Endothelial cell of umbilical vein (primary cell): ENCODE results near the gene SLC11A1. TPM values are rescaled to one million over a fixed set of nuclear protein-coding genes. Genes with fewer than 3 reads are reported as not detected.

Experiments
- BruUV-seq: library from RNA; stranded (reverse); fragments of 400-500 nt; replicated peaks from 2 replicates; lab custom pipeline; 2021; lab: Mats Ljungman, UMichigan
- CTCF ChIA-PET: fragments of 300-600, 350-600 bp; sonication (Branson Sonifier 250); formaldehyde crosslinking; loops from one replicate; lab custom pipeline; 2021; ENCODE audit warnings: antibody characterized with exemption, inconsistent platforms; lab: Charles Lee
- POLR2A ChIA-PET: fragments of 300-600, 350-600 bp; sonication (Branson Sonifier 250); formaldehyde crosslinking; loops from one replicate; lab custom pipeline; 2021; ENCODE audit warnings: antibody characterized with exemption, inconsistent platforms; lab: Charles Lee
- DNase-seq: peaks from one replicate; pipeline ENCODE4 v3.0.0-alpha.2; 2011; ENCODE audit warnings: low read depth, low spot score
- FAIRE-seq: peaks from 2 replicates; lab custom pipeline; 2011; peaks lifted over from hg19 to GRCh38; lab: Jason Lieb, UNC
- H2AFZ ChIP-seq: 2 replicates; pipeline ENCODE4 v1.6.0; 2012; ENCODE audit warnings: low read depth, low read length, control low read depth, inconsistent platforms
- H3K27ac ChIP-seq: 2 replicates; pipeline ENCODE4 v1.5.1; 2011; ENCODE audit warnings: low read depth, mild to moderate bottlenecking, control low read depth, low read length, moderate library complexity; ENCODE audit not compliant: insufficient read depth
- H3K27me3 ChIP-seq, 2 experiments: 2 replicates each; pipeline versions ENCODE4 v1.6.0 to v1.6.1; 2011; ENCODE audit warnings: low read length in 2 of 2, mixed read lengths in 1 of 2; ENCODE audit not compliant: control insufficient read depth in 2 of 2, insufficient read depth in 2 of 2
- H3K36me3 ChIP-seq, 2 experiments: 2 replicates in 1 of 2; 3 replicates in 1 of 2; pipeline ENCODE4 v1.5.1; 2011; ENCODE audit warnings: low read length in 2 of 2, mild to moderate bottlenecking in 1 of 2, moderate library complexity in 1 of 2; ENCODE audit not compliant: control insufficient read depth in 2 of 2, insufficient read depth in 2 of 2; ENCODE audit errors: extremely low read depth in 1 of 2
- H3K4me1 ChIP-seq: 3 replicates; pipeline ENCODE4 v1.5.1; 2011; ENCODE audit warnings: mild to moderate bottlenecking, low read length; ENCODE audit not compliant: control insufficient read depth, insufficient read depth; ENCODE audit errors: extremely low read depth
- H3K4me2 ChIP-seq: 2 replicates; pipeline ENCODE4 v1.6.1; 2011; ENCODE audit warnings: low read length, control low read depth, mixed read lengths; ENCODE audit not compliant: insufficient read depth
- H3K4me3 ChIP-seq, 3 experiments: fragments of 200-600 bp in 1 of 3; sonication (generic), shearing (Covaris generic) in 1 of 3; replicated peaks in 1 of 3; 2 replicates each; pipeline ENCODE4 v1.5.1; 2011 to 2016; ENCODE audit warnings: control low read depth in 3 of 3, low read length in 3 of 3, mild to moderate bottlenecking in 2 of 3, inconsistent platforms in 1 of 3, low read depth in 1 of 3, moderate library complexity in 1 of 3; ENCODE audit not compliant: insufficient read depth in 1 of 3
- H3K79me2 ChIP-seq: 2 replicates; pipeline ENCODE4 v1.6.0; 2012; ENCODE audit warnings: low read length, inconsistent platforms; ENCODE audit not compliant: control insufficient read depth, insufficient read depth
- H3K9ac ChIP-seq: replicated peaks from 2 replicates; pipeline ENCODE3; 2011; ENCODE audit warnings: low read length, control low read depth; ENCODE audit not compliant: insufficient read depth; ENCODE audit errors: extremely low read depth
- H3K9me1 ChIP-seq: replicated peaks from 3 replicates; pipeline ENCODE4 v1.6.0; 2011; ENCODE audit warnings: mild to moderate bottlenecking, low read length; ENCODE audit not compliant: control insufficient read depth, insufficient read depth; ENCODE audit errors: extremely low read depth
- H3K9me3 ChIP-seq: replicated peaks from 2 replicates; pipeline ENCODE4 v1.5.1; 2012; ENCODE audit warnings: low read length, inconsistent platforms; ENCODE audit not compliant: control insufficient read depth, insufficient read depth
- H4K20me1 ChIP-seq: replicated peaks from 2 replicates; pipeline ENCODE3; 2011; ENCODE audit warnings: mild to moderate bottlenecking, low read length; ENCODE audit not compliant: control insufficient read depth, insufficient read depth; ENCODE audit errors: extremely low read depth
- POLR2A ChIP-seq: IDR thresholded peaks from 2 replicates; pipeline ENCODE4 v1.6.1; 2012; ENCODE audit warnings: low read depth, mild to moderate bottlenecking, control low read depth, low read length
- dilution Hi-C: fragments of 300-500 bp; cut with MboI; formaldehyde crosslinking; loops from one replicate; pipeline ENCODE4 v1.15.0; 2019; ENCODE audit warnings: low sequenced_read_pairs; ENCODE audit not compliant: extremely low pct_ligation_motif_present
- intact Hi-C: fragments of 100-400 bp; cut with micrococcal nuclease; formaldehyde crosslinking; loops from one replicate; pipeline ENCODE4 v1.10.0; 2022
- polyA plus RNA-seq, 4 experiments: library from polyadenylated mRNA; depleted of rRNA in 3 of 4; stranded (reverse) in 3 of 4; unstranded in 1 of 4; fragments of >200 nt; gene quantifications; 2 replicates each; pipeline versions ENCODE4 v1.2.1 to v1.2.3, GENCODE V29; 2011 to 2012; ENCODE audit warnings: missing spikeins in 1 of 4
- total RNA-seq: library from RNA; stranded (reverse); gene quantifications from 2 replicates; pipeline ENCODE4 v1.2.3, GENCODE V29; 2021
- TF ChIP-seq, protein P1 (sequence below), 2 donors: IDR thresholded peaks; 1 replicate in 1 of 2; 2 replicates in 1 of 2; pipeline ENCODE4 v1.5.1; 2011; ENCODE audit warnings: low read length in 2 of 2, mild to moderate bottlenecking in 2 of 2, moderate library complexity in 2 of 2, control low read depth in 1 of 2, inconsistent platforms in 1 of 2, low read depth in 1 of 2; ENCODE audit not compliant: insufficient read depth in 1 of 2; ENCODE audit errors: extremely low read depth in 1 of 2
- TF ChIP-seq, protein P2 (sequence below): IDR thresholded peaks from 2 replicates; pipeline ENCODE4 v1.6.1; 2011; ENCODE audit not compliant: insufficient read depth, insufficient read length

Gene SLC11A1
- total and polyA plus RNA-seq, 2 donors (not counting 3 experiments of a cell fraction or from before 2014, with no cell fraction given), result 0.03 TPM; not detected in 1

DNA sequence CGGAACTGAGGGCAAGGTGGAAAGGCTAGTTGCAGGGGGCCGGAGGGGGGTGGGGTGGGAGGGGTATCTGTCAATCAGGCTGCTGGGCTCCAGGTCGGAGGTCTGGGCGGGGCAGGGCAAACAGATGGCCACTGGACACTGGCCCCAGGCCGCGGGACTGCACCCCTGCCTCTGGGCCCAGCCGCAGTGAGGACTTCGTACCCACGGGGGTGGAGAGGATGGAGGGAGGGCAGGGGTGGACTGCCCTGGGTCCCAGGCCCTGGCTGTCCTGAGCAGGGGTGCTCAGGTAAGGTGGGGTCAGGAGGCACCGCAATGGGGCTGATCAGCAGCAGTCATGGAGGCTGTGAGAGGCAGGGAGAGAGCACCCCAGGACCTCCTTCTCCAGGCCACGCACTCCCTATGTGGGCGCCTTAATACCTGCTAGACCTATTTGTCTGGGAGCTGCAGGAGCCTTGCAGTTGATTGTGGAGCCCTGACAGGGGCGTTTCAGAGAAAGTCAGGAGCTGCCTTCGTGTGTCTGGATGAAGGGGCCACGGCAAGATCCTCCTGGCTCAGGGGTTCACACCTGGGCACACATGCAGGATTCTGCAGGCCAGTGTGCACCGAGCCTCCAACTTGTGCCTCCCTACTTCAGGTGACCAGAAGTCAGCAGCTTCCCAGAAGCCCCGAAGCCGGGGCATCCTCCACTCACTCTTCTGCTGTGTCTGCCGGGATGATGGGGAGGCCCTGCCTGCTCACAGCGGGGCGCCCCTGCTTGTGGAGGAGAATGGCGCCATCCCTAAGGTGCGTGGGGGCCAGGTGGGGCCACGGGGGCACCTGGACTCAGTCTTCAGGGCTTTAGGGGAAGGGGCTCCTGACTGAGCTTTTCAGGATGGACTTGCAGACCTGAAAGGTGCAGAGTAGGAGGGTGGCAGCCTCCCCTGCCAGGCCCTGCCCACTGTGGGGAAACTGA lies 19.1 kb downstream of the SLC11A1 start:
- Histone ChIP-seq H4K20me1 (no peaks in the 10 kb centered on the region), H3K36me3 (peaks cover 0 to 24% of the 10 kb centered on the region in 2 experiments), H3K27me3 (no peaks in the 10 kb centered on the region), H3K4me3 (peak overlapping the region in 2 of 3 experiments; percentile 53 to 69), H3K27ac (no peak overlapping the region), H2AFZ (no peak overlapping the region), H3K9me1 (no peaks in the 10 kb centered on the region), H3K9me3 (no peaks in the 10 kb centered on the region), H3K4me1 (peaks cover 39% of the 10 kb centered on the region), H3K4me2 (peak overlapping the region; percentile 65), H3K79me2 (peaks cover 21% of the 10 kb centered on the region), H3K9ac (peak overlapping the region; percentile 17)
- intact Hi-C loops, result no loop called here
- DNase-seq (no peak), FAIRE-seq (no peak)
- TF ChIP-seq, protein P1, sequence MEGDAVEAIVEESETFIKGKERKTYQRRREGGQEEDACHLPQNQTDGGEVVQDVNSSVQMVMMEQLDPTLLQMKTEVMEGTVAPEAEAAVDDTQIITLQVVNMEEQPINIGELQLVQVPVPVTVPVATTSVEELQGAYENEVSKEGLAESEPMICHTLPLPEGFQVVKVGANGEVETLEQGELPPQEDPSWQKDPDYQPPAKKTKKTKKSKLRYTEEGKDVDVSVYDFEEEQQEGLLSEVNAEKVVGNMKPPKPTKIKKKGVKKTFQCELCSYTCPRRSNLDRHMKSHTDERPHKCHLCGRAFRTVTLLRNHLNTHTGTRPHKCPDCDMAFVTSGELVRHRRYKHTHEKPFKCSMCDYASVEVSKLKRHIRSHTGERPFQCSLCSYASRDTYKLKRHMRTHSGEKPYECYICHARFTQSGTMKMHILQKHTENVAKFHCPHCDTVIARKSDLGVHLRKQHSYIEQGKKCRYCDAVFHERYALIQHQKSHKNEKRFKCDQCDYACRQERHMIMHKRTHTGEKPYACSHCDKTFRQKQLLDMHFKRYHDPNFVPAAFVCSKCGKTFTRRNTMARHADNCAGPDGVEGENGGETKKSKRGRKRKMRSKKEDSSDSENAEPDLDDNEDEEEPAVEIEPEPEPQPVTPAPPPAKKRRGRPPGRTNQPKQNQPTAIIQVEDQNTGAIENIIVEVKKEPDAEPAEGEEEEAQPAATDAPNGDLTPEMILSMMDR (IDR thresholded peaks at IDR 0.05; ENCODE audit: extremely low read depth in 1 of 2, insufficient read depth in 1 of 2, low read depth in 1 of 2, low read length in 2 of 2), result no peak
- TF ChIP-seq, protein P2, sequence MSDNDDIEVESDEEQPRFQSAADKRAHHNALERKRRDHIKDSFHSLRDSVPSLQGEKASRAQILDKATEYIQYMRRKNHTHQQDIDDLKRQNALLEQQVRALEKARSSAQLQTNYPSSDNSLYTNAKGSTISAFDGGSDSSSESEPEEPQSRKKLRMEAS, result no peak
- TF ChIP-seq POLR2A, result no peak
- dilution Hi-C loops, result no loop called here
- CTCF ChIA-PET, result interaction anchor here (0.8 to 2.7 kb wide), 5 partner anchors 63 to 446 kb away, joined by 3 to 20 read pairs (median 3); no protein-coding TSS in a partner anchor
- no TSS peak for BruUV-seq
- POLR2A ChIA-PET, result no interaction called here
